ENCODE data around the gene SHH. TPM values are rescaled to one million over a fixed set of nuclear protein-coding genes. Genes with fewer than 3 reads are reported as not detected.

The SHH gene
- total RNA-seq, 1 experiment from 2014 or later, result 22.9 TPM

GRCh38 chr7:155804431-155804831, 7.8 kb downstream of the SHH start:
- in situ Hi-C loops (cut with HindIII; ENCODE audit: low pct_unique_long_range_greater_than_20kb, low sequenced_read_pairs), result no loop called here
- no peak for ATAC-seq
- BruUV-seq (replicated peaks), result no TSS peak
- H3K36me3 ChIP-seq (ENCODE audit: control insufficient read depth, insufficient read depth, low read length), result no peaks in the 10 kb centered on the region
- H3K27me3 ChIP-seq (ENCODE audit: control insufficient read depth, insufficient read depth, low read length), result no peaks in the 10 kb centered on the region
- intact Hi-C loops (cut with micrococcal nuclease; ENCODE audit: unreplicated experiment), result no loop called here
- ChIA-PET POLR2A (no interaction called here), CTCF (no interaction called here)
- H3K4me1 ChIP-seq (ENCODE audit: control insufficient read depth, insufficient read depth, low read length), result peaks cover 10% of the 10 kb centered on the region
- no peak overlapping the region for H3K4me3 ChIP-seq (ENCODE audit: low read depth in 2 of 2, low read length in 2 of 2)
- no peak for DNase-seq (ENCODE audit: low read depth, low spot score)
- TF ChIP-seq SIN3A (IDR thresholded peaks at IDR 0.05; ENCODE audit: borderline replicate concordance, insufficient read depth, low read depth, low read length) (no peak), POLR2AphosphoS5 (IDR thresholded peaks at IDR 0.05; ENCODE audit: low read depth, low read length) (no peak), TCF7L2 (IDR thresholded peaks at IDR 0.05; ENCODE audit: low read depth, low read length) (no peak), REST (IDR thresholded peaks at IDR 0.05; ENCODE audit: insufficient read depth in 1 of 2, low read depth in 2 of 2, low read length in 1 of 2) (no peak), CTCF (IDR thresholded peaks at IDR 0.05) (no peak)
- no peaks in the 10 kb centered on the region for H3K9me3 ChIP-seq (ENCODE audit: control insufficient read depth, insufficient read depth, low read depth, low read length)
- H3K27ac ChIP-seq (ENCODE audit: low read length), result no peak overlapping the region

GRCh38 chr7:155803418-155804376, 8.6 kb downstream of the SHH start:
- intact Hi-C loops (cut with micrococcal nuclease; ENCODE audit: unreplicated experiment) (no loop called here), in situ Hi-C loops (cut with HindIII; ENCODE audit: low pct_unique_long_range_greater_than_20kb, low sequenced_read_pairs) (no loop called here)
- ChIA-PET CTCF (no interaction called here), POLR2A (no interaction called here)
- H3K27me3 ChIP-seq (ENCODE audit: control insufficient read depth, insufficient read depth, low read length), result no peaks in the 10 kb centered on the region
- H3K36me3 ChIP-seq (ENCODE audit: control insufficient read depth, insufficient read depth, low read length), result no peaks in the 10 kb centered on the region
- no peak overlapping the region for H3K27ac ChIP-seq (ENCODE audit: low read length)
- DNase-seq (ENCODE audit: low read depth, low spot score) (no peak), ATAC-seq (no peak)
- H3K4me1 ChIP-seq (ENCODE audit: control insufficient read depth, insufficient read depth, low read length), result peaks cover 10% of the 10 kb centered on the region
- no peak overlapping the region for H3K4me3 ChIP-seq (ENCODE audit: low read depth in 2 of 2, low read length in 2 of 2)
- no TSS peak for BruUV-seq (replicated peaks)
- H3K9me3 ChIP-seq (ENCODE audit: control insufficient read depth, insufficient read depth, low read depth, low read length), result no peaks in the 10 kb centered on the region
- TF ChIP-seq CTCF (IDR thresholded peaks at IDR 0.05) (no peak), TCF7L2 (IDR thresholded peaks at IDR 0.05; ENCODE audit: low read depth, low read length) (no peak), SIN3A (IDR thresholded peaks at IDR 0.05; ENCODE audit: borderline replicate concordance, insufficient read depth, low read depth, low read length) (no peak), REST (IDR thresholded peaks at IDR 0.05; ENCODE audit: insufficient read depth in 1 of 2, low read depth in 2 of 2, low read length in 1 of 2) (no peak), POLR2AphosphoS5 (IDR thresholded peaks at IDR 0.05; ENCODE audit: low read depth, low read length) (no peak)

All from Panc1 (cell line).